GM12872 (cell line): ENCODE data around the gene ALDH3B1.
A peak's percentile ranks its signal among the peaks of the same experiment; 100 is the strongest.

Source experiments
- TF ChIP-seq, protein P1 (sequence below): IDR thresholded peaks from 3 replicates; pipeline ENCODE4 v1.5.1; 2011; ENCODE audit warnings: low read depth, mild to moderate bottlenecking, low read length, moderate library complexity; ENCODE audit not compliant: insufficient read depth

Gene ALDH3B1

DNA sequence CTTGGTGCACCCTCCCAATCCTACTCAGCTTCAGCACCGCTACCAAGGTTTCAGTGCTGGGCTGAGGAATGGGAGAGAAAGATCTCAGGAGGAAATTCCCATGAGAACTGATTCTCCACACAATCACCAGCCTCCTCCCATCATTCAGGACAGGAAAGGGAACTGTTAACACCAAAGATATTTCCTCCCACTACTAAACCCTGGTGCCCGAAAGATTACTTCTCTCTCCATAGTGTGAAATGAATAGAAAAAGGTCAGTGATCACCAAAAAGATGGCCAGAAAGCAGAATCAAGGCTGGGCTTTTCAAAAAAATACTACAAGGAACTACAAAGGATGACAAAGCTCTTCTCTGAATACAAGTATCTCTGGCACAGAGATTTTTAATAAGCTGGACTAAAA is 54.8 kb downstream of the ALDH3B1 start:
- TF ChIP-seq, protein P1, sequence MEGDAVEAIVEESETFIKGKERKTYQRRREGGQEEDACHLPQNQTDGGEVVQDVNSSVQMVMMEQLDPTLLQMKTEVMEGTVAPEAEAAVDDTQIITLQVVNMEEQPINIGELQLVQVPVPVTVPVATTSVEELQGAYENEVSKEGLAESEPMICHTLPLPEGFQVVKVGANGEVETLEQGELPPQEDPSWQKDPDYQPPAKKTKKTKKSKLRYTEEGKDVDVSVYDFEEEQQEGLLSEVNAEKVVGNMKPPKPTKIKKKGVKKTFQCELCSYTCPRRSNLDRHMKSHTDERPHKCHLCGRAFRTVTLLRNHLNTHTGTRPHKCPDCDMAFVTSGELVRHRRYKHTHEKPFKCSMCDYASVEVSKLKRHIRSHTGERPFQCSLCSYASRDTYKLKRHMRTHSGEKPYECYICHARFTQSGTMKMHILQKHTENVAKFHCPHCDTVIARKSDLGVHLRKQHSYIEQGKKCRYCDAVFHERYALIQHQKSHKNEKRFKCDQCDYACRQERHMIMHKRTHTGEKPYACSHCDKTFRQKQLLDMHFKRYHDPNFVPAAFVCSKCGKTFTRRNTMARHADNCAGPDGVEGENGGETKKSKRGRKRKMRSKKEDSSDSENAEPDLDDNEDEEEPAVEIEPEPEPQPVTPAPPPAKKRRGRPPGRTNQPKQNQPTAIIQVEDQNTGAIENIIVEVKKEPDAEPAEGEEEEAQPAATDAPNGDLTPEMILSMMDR, result no peak

DNA sequence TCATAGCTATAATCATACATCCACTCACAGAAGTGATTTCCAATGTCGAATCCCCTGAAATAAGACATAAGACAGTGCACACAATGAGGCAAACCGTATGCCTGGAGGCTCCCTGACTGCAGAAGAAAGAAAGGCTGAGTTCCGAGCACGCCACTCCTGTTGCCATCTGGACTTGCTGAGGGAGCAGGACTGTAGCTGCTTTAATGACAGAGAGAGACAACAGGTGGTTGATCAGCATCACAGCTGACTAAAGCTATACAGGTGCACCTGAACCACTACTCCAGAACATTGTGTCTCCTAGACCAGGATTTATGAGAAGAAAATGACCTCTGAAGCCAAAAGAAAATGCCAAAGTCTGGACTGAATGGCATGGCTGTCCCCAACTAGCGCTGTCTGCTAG is 55.7 kb downstream of the ALDH3B1 start:
- TF ChIP-seq, protein P1, result no peak

DNA sequence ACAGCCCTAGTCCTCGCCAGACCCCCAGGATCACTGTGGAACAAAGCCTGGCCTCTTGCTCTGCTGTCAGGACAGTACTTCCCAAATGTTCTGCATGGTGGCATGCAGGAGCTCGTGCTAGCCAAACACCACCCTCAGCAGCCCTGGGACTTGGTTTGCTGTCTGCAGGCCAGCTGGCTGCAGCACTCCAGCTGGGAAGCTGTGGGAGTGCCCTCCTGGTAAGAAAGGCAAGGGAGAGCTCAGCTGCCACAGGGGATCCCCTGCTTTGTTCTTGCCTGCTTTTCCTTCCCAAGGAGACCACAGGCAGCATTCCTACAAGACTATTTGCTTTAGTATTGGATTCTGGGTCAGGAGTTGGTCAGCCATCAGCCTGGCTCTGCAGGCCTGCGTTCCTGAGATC is 56.6 kb downstream of the ALDH3B1 start:
- TF ChIP-seq, protein P1, result no peak

GRCh38 chr11:68067991-68068390 is 57.9 kb downstream of the ALDH3B1 start:
- TF ChIP-seq, protein P1, result no peak

GRCh38 chr11:68071281-68072048 is 61.3 kb downstream of the ALDH3B1 start:
- TF ChIP-seq, protein P1, result no peak

DNA sequence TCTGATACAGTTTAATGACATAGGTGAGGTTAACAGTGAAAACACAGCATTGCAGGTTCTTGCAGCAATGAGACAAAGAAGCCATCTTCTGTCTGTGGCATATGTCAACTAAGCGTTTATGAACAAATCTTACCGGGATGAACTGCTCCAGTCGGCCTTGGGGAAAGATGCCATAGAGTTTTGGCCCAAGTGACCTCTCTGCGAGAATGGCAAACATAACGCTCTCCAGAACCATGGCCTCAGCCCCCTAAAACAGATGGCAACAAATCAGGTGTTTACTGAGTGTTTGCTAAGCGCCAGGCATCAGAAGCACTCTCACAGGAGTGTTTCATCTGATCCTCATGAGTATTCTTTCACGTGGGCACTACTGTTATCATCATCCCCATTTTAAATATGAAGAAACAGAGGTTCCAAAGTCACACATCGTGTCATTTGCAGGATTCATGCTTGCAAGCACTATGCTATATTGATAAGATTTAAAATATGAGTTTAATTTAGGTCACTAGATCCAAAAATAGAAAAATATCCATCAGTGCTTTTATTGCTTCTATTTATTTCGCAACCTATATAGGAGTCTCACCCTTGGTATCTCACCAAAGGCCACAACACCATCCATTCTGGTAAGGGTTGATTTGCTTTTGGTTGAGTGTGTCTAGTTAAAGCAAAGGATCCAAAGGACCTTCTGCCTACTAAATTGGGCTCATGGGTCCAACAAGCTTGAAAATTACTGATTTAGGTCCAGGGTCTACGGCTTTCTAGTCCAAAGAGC is 64.6 kb downstream of the ALDH3B1 start:
- TF ChIP-seq, protein P1, result no peak

- TF ChIP-seq, protein P1, result peak; percentile 37; the same call in 2 of the 3 replicates
Measured at GRCh38 chr11:68076371-68077042, 66.4 kb downstream of the ALDH3B1 start.
